Left ventricle myocardium superior (tissue), 1 donor: ENCODE results near the gene TXNRD1. TPM values are rescaled to one million over a fixed set of nuclear protein-coding genes. Genes with fewer than 3 reads are reported as not detected.
"Not testable (repeated sequence)": the region's sequence is repeated elsewhere in the genome, so short reads cannot be mapped to it uniquely, and the experiment has no call there.

Experiments used
- ATAC-seq: fragments of 200-7000 bp; cut with Tn5 transposase; one replicate; pipeline ENCODE4 v1.9.1; 2020; ENCODE audit warnings: mild to moderate bottlenecking, moderate library complexity
- DNase-seq: peaks from one replicate; pipeline ENCODE4 v3.0.0-alpha.2; 2020
- intact Hi-C: fragments of 100-400 bp; cut with micrococcal nuclease; formaldehyde crosslinking; loops from one replicate; pipeline ENCODE4 v1.11.0; 2022
- total RNA-seq: library from RNA; stranded (reverse); fragmentation: NEBNext Ultra II Directional; extraction: Animal tissue kit (Norgen Biotek cat#: 25700); gene quantifications from one replicate; pipeline ENCODE4 v1.2.1, GENCODE V29; 2021
- donor health status: DM: no; HTN: yes; CAD: no; lungs with severe emphysema.

TXNRD1 gene
- total RNA-seq, 1 donor from 2014 or later = 88.0 TPM

GRCh38 chr12:104313568-104314241 is 98.1 kb downstream of the TXNRD1 start:
- no peak for ATAC-seq
- no peak for DNase-seq
- intact Hi-C loops = no loop called here

GRCh38 chr12:104314242-104314614 is 98.6 kb downstream of the TXNRD1 start:
- DNase-seq (no peak), ATAC-seq (no peak)
- intact Hi-C loops = no loop called here

- no peak for DNase-seq
- intact Hi-C loops = no loop called here
- ATAC-seq = no peak
Observed at GRCh38 chr12:104315326-104316224, 100.0 kb downstream of the TXNRD1 start.

- intact Hi-C loops = no loop called here
- ATAC-seq (no peak), DNase-seq (no peak)
Observed at GRCh38 chr12:104316936-104317335, 101.4 kb downstream of the TXNRD1 start.

GRCh38 chr12:104317538-104318210 is 102.1 kb downstream of the TXNRD1 start:
- intact Hi-C loops = no loop called here
- DNase-seq (no peak), ATAC-seq (no peak)

GRCh38 chr12:104319028-104319427 is 103.4 kb downstream of the TXNRD1 start:
- intact Hi-C loops = no loop called here

DNA sequence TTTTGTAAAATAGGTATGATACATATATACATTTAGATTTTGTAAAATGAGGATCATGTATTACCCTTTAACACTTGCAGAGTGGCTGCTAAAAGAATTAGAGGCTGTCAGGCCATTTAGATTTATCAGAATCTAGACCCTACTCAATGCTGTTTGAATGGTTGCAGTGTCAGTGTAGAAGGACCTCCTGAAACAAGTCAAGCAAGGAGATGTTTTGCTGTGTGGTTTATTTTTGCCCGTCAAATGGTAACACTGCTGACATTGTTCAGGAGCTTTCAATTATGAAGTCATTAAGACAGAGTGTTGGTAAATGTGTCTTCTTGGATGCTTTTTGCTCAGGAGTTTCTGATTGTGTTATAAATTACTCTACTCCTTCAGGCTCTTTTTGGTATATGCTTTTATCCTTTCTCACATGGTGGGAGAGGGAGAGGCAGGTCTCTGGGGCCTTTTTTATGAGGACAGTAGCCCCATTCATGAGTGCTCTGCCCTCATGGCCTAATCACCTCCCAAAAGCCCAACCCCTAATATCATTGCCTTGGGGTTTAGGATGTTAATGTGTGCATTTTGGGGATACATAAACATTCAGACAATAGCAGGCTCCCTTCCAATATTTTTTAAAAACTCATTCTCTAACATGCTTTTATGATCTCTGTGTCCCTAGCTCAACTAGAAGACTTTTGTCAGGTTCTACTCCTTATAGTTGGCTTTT is 104.5 kb downstream of the TXNRD1 start:
- DNase-seq (no peak), ATAC-seq (no peak)
- intact Hi-C loops = no loop called here

More at GRCh38 chr12:104319028-104319427, 103.4 kb downstream of the TXNRD1 start:
- DNase-seq (no peak), ATAC-seq (no peak)

- ATAC-seq (no peak), DNase-seq (no peak)
- intact Hi-C loops = no loop called here
Observed at GRCh38 chr12:104320627-104321024, 105.0 kb downstream of the TXNRD1 start.

DNA sequence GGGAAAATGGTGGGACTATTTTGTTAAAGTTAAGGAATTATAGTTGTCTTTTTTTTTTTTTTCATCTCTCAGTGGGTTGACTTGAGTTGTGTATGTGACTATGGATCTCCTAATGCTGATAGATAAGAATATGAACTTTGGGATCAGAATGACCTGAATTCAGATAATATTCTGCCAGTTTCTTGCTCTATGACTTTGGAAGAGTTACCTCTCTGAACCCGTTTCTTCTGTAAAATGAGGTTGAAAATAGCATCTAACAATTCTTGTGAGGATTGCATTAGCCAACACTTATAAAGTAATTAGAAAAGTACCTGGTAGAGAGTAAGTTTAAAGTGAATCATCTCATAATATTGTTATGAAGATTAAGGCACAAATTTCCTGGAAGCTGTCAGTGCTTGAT is 106.4 kb downstream of the TXNRD1 start:
- intact Hi-C loops = no loop called here

DNA sequence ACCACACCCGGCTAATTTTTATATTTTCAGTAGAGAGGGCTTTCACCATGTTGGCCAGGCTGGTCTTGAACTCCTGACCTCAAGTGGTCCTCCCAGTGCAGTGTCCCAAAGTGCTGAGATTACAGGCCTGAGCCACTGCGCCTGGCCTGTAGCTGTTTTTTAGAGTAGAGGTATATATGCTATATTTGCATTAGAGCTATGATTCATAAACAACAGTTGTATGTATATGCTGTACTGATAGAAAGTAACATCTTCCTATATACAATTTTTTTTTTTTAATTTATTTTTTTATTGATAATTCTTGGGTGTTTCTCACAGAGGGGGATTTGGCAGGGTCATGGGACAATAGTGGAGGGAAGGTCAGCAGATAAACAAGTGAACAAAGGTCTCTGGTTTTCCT is 107.0 kb downstream of the TXNRD1 start:
- intact Hi-C loops, DNase-seq, ATAC-seq: not testable (repeated sequence)

More for the DNA sequence above, 106.4 kb downstream of the TXNRD1 start:
- ATAC-seq = no peak
- no peak for DNase-seq

- intact Hi-C loops = no loop called here
- no peak for ATAC-seq
- no peak for DNase-seq
Observed at GRCh38 chr12:104323899-104324298, 108.3 kb downstream of the TXNRD1 start.

GRCh38 chr12:104328278-104328677 is 112.7 kb downstream of the TXNRD1 start:
- intact Hi-C loops, DNase-seq, ATAC-seq: not testable (repeated sequence)

GRCh38 chr12:104328790-104329189 is 113.2 kb downstream of the TXNRD1 start:
- ATAC-seq (no peak), DNase-seq (no peak)
- intact Hi-C loops = no loop called here

GRCh38 chr12:104329707-104330532 is 114.3 kb downstream of the TXNRD1 start:
- DNase-seq (no peak), ATAC-seq (no peak)
- intact Hi-C loops = no loop called here

DNA sequence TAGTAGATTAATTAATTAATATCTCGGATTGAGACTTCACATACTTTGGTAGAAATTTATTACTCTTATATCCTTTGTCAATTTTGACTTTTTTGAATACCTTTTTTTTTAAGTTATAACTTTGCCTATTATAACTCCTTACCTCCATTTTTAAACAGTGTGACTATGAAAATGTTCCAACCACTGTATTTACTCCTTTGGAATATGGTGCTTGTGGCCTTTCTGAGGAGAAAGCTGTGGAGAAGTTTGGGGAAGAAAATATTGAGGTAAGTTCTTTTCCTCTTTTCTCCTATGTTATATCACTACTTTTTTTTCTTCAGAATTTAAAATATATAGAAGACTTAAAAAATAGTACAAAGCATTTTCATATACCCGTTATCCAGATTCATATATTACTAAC is 115.8 kb downstream of the TXNRD1 start:
- DNase-seq = no peak
- intact Hi-C loops = no loop called here
- no peak for ATAC-seq

- ATAC-seq, DNase-seq, intact Hi-C loops: not testable (repeated sequence)
Observed at GRCh38 chr12:104332273-104332672, 116.7 kb downstream of the TXNRD1 start.

- no peak for ATAC-seq
- intact Hi-C loops = no loop called here
- no peak for DNase-seq
Observed at GRCh38 chr12:104333692-104334255, 118.2 kb downstream of the TXNRD1 start.

- intact Hi-C loops = no loop called here
- DNase-seq (peak; percentile 43), ATAC-seq (peak; percentile 78)
Observed at GRCh38 chr12:104334581-104334980, 119.0 kb downstream of the TXNRD1 start.
